HT1080 (cell line): Measurements from ENCODE around the gene COA7. TPM values are rescaled to one million over a fixed set of nuclear protein-coding genes. Genes with fewer than 3 reads are reported as not detected.
A peak's percentile ranks its signal among the peaks of the same experiment; 100 is the strongest.

Experiments used
- DNase-seq: peaks from one replicate; pipeline ENCODE4 v3.0.0-alpha.2; 2015; ENCODE audit warnings: low read depth
- total RNA-seq: library from RNA; depleted of rRNA; stranded (reverse); fragments of >200 nt; shearing (Covaris generic); gene quantifications from 2 replicates; pipeline ENCODE4 v1.2.3, GENCODE V29; 2014

COA7 gene
- total RNA-seq, 1 experiment from 2014 or later: 22.2 TPM

GRCh38 chr1:52673513-52673912 lies 24.6 kb downstream of the COA7 start:
- DNase-seq: no peak

GRCh38 chr1:52672946-52673345 lies 25.2 kb downstream of the COA7 start:
- no peak for DNase-seq

GRCh38 chr1:52670604-52671003 lies 27.5 kb downstream of the COA7 start:
- no peak for DNase-seq

GRCh38 chr1:52669696-52670095 lies 28.5 kb downstream of the COA7 start:
- DNase-seq: no peak

DNA sequence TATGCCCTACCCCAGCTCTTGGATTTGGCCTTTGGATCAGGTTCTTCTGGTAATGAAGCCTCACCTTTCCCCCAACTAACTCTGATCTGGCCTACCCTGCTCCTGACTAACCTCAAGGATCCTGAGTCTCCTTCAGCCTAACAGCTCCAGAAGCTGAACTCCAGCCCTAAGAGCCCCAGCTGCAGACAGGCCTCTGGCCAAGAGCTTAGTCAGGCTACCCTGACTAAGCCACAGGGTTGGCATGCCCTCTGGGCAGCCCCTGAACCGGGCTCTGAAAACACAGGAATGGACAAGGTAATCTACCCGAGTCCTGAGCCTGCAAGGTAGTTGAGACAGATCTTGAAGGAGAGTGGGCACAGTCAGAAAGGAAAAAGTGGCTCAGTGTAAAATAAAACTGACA lies 29.4 kb downstream of the COA7 start:
- peak; percentile 24 for DNase-seq

DNA sequence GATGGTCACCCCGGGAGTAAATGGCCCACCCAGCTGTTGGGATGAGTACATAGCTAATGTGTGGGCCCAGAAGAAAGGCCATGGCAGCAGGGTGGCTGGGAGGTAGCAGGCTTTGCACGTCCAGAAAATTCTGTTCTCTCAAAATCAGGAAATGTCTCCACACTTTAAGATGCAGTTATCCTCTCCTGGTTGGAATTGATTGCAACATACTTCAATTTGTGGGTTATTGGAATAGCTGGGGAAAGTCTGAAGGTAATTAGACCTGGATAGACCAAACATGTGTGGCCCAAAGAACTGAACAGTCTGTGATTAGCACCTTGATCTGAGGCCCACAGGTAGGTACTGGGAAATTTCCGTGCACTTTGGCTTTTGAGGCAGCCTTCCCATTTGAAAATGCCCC lies 30.2 kb downstream of the COA7 start:
- no peak for DNase-seq

DNA sequence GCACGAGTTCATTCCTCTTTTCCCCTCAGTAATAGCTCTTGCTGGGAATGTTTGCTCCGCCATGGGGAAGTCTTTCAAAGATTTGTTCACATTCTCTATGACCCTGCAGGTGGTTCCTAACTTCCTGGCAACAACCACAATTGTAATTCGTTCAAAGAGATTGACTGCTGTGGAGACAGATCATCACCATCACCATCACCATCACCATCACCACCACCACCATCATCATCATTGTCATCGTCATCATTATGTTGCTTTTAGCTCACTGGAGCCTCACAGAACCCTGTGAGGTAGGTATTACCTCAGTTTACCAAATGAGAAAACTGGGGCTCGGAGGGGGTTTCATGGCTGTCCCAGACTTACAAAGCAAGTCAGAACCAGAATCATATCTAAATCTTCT lies 30.9 kb downstream of the COA7 start:
- no peak for DNase-seq

DNA sequence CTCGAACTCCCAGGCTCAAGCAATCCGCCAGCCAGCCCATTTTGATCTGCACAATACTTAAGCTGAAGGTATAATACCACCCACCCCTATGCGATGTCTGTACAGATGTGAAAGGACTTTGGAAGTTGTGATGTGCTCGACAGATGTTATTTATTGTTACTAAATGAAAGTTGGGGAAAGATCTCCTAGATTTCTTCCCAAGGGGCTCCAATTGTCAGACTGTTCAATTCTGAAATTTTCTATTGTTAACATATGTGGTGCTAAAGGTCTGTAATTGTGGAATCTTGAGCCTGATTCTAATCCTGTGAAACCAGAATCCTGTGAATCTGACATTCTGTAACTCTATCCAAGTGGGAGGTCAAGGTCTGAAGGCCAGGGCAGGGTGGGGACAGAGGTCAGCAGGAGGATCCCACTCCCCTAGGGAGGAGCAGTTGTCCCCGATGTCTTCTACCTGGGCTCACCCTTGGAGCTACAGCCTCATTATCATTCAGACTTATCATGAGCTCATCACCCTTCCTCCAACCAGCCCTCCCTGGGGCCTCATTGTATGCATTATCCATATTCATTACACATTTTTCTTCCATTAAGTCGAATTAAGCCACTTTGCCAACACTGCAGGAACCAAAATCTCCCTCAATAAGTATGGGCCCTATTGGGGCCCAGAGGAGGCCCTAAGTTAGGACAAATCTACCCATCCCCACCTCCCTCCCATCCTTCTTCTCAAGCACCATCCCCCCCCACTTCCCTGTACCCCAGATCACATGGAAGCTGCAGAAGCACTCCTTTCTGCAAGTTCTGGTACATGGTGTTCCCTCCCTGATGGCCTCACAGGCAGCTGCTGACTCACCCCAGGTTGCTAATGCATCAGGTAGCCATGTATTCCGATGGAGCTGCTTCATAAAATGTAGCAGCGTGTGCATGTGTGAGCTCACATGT lies 32.9 kb downstream of the COA7 start:
- no peak for DNase-seq

DNA sequence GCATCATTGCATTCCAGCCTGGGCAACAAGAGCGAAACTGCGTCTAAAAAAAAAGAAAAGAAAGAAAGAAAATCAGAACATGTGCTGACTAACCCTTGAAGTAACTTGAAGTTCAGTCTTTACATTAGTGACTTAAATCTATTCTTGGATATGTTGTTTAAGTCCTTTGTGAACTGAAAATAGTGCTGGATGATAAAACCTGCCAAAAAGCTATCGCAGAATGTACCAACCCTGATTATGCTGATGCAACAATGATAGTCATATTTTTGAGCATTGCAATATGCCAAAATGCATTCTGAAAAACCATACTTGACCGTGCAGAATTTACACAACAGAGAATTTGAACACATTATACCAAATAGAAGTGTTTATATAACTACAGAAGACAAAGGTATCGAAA lies 34.4 kb downstream of the COA7 start:
- DNase-seq: no peak

- DNase-seq: peak; percentile 66
These were observed 35.4 kb downstream of the COA7 start for GRCh38 chr1:52662645-52663313.

DNA sequence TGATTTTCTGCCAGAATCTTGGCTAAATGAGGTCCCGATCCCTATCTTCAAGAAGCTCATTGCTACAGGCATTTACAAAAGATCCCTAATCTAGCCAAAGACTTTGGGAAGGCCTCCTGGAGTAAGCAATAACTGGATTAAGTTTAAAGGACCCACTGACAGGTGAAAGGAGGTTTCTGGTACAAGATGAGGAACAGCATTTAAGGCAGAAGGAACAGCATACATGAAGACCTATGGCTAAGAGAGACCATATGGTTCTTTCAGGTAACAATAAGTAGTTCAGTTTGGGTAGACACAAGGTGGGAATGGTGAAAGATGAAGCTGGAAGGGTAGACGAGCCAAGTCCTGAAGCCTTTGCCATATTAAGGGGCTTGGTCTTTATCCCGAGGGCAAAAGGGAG lies 37.3 kb downstream of the COA7 start:
- no peak for DNase-seq

DNA sequence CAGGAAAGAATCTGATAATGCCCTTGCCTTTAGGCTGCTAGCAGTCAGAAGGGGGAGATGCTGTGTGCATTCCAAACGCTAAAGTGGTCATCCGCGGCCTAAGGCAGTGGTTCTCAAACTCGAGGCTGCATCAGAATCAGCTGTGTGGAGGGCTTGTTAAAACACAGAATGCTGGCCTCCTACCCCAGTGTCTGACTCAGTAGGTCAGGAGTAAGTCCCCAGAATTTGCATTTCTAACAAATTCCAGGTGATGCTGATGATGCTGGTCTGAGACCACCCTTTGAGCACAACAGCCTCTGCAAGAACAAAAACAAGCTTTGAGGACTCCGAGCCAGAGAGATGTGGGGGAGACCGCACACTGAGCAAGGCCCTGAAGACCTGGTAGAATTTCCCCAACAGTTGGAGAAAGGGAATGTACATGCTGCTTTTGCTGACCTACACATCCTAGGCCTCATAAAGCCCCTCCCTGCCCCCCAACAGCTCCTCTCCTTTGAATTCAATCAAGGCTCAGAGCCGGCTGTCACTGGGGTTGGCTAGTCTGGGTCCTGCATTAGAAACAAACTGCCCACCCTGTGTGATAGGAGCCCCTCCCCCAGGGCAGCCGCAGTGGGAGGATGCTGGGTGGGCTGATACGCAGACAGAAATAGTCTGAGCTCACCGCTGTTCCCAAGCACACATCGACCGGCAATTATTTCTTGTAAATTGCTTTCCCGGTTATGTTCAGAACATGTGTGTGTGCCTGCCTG lies 38.1 kb downstream of the COA7 start:
- no peak for DNase-seq

DNA sequence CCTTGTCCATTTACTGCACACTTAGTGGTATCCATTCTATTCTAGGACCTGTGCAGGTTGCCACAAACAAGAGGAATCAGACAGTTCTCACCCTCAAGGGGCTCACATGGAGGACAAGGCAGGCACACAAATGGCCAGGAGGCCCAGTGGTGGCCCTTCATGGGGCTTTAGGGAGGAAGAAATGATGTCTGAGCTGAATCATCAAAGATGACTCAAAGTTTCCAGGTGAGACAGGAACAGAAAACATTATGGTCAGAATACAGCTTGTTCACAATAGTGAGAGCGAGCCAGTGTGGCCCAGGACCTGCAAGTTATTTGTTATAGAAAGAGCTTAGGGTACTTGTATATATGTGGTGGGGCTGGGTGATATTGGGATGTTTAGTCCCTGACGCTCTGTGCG lies 38.8 kb downstream of the COA7 start:
- peak; percentile 28 for DNase-seq

DNA sequence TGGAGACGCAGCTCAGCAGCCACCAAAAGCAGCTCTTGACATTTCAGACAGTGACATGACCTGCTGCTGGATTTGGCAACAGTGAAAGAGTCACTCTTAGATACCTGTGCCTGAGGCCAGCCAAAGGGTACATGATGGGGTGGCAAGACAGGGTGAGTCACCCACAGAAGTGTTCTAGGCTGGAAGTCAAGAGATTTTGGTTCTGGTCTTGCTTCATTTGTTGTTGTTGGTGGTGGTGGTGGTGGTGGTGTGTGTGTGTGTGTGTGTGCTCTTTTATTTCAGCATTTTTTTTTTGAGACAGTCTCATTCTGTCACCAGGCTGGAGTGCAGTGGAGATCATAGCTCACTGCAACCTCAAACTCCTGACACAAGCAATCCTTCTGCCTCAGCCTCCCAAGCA lies 39.4 kb downstream of the COA7 start:
- DNase-seq: no peak

DNA sequence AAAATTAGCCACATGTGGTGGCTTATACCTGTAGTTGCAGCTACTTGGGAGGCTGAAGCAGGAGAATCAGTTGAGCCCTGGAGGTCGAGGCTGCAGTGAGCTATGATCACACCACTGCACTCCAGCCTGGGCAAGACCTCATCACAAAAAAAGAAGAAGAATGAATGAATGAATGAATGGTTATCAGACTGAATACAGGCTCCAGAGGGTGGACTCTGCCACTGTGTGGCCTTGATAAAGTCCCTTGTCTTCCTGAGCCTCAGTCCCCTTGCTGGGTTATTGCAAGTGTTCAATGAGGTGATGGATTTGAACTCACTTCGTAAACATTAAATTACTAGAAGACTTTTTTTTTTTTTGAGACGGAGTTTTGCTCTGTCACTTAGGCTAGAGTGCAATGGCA lies 40.4 kb downstream of the COA7 start:
- no peak for DNase-seq

- DNase-seq: no peak
These were observed 44.1 kb downstream of the COA7 start for GRCh38 chr1:52654063-52654462.

DNA sequence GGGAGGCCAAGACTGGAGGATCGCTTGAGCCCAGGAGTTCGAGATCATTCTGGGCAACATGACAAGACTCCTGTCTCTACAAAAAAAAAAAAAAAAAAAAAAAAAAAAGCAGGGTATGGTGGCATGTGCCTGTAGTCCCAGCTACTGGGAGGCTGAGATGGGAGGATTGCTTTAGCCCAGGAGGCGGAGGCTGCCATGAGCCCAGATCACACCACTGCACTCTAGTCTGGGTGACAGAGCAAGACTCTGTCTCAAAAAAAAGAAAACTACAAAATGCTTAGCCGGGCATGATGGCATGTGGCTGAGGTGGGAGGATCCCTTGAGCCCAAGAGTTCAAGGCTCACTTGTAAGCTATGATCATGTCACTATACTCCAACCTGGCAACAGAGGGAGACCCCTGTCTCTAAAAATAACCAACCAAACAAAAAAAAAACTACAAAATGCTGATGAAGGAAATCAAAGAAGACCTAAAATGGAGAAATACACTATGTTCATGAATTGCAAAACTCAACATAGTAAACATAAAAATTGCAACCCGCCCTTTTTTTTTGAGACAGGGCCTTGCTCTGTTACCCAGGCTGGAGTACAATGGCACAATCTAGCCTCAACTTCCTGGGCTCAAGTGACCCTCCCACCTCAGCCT lies 44.8 kb downstream of the COA7 start:
- no peak for DNase-seq

DNA sequence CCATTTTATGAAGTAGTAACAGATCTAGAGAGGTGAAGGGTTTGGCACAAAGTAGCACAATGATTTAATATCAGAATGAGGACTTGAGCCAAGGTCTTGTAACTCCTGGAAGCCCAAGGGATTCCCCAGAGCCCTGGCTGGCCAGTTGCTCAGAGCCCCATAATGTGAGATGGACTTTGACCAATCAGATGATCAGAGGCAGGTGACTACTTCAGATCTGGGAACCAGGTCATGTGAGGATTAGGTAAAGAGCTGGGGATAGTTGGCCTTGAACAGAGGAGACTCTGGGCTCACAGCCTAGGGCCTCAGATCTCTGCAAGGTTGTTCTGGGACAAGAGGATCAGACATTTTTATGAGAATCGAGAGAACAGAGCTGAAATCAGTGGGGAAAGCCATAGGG lies 46.2 kb downstream of the COA7 start:
- no peak for DNase-seq

- no peak for DNase-seq
These were observed 52.9 kb downstream of the COA7 start for GRCh38 chr1:52645261-52645660.

- DNase-seq: no peak
These were observed 56.8 kb downstream of the COA7 start for GRCh38 chr1:52641307-52641706.

GRCh38 chr1:52640697-52641096 lies 57.5 kb downstream of the COA7 start:
- DNase-seq: no peak

GRCh38 chr1:52637946-52638345 lies 60.2 kb downstream of the COA7 start:
- DNase-seq: no peak
